GM12873 (cell line): ENCODE measurements around the gene CCDC120.

ENCODE experiments used
- TF ChIP-seq, protein P1 (sequence below): IDR thresholded peaks from 2 replicates; pipeline ENCODE4 v1.5.1; 2012; ENCODE audit warnings: low read depth, mild to moderate bottlenecking, moderate library complexity, low read length, control low read depth; ENCODE audit not compliant: insufficient read depth; ENCODE audit errors: missing control alignments

Gene CCDC120

GRCh38 chrX:49079489-49080428 is 21.0 kb downstream of the CCDC120 start, which contains the start of gene WDR45:
WDR45 (minus strand) TSS chrX:49079887; CDS start chrX:49078095, 1,792 bp downstream.
- TF ChIP-seq, protein P1, sequence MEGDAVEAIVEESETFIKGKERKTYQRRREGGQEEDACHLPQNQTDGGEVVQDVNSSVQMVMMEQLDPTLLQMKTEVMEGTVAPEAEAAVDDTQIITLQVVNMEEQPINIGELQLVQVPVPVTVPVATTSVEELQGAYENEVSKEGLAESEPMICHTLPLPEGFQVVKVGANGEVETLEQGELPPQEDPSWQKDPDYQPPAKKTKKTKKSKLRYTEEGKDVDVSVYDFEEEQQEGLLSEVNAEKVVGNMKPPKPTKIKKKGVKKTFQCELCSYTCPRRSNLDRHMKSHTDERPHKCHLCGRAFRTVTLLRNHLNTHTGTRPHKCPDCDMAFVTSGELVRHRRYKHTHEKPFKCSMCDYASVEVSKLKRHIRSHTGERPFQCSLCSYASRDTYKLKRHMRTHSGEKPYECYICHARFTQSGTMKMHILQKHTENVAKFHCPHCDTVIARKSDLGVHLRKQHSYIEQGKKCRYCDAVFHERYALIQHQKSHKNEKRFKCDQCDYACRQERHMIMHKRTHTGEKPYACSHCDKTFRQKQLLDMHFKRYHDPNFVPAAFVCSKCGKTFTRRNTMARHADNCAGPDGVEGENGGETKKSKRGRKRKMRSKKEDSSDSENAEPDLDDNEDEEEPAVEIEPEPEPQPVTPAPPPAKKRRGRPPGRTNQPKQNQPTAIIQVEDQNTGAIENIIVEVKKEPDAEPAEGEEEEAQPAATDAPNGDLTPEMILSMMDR, result no peak

GRCh38 chrX:49082271-49082871 is 23.6 kb downstream of the CCDC120 start:
- TF ChIP-seq, protein P1, result no peak

- TF ChIP-seq, protein P1, result no peak
Measured at GRCh38 chrX:49089553-49089952, 30.8 kb downstream of the CCDC120 start.

- TF ChIP-seq, protein P1, result no peak
Measured at GRCh38 chrX:49096419-49096818, 37.6 kb downstream of the CCDC120 start.

- TF ChIP-seq, protein P1, result no peak
Measured at GRCh38 chrX:49100704-49101628, 42.2 kb downstream of the CCDC120 start.

- TF ChIP-seq, protein P1, result no peak
Measured at GRCh38 chrX:49101629-49101984, 42.8 kb downstream of the CCDC120 start.
